Amniotic epithelial cell (primary cell): ENCODE results near the gene FERD3L.

Source experiments
- DNase-seq: peaks from one replicate; pipeline ENCODE4 v3.0.0-alpha.2; 2010; ENCODE audit warnings: low read depth

The FERD3L gene

GRCh38 chr7:19099924-19100323 is 45.3 kb downstream of the FERD3L start:
- DNase-seq = no peak

GRCh38 chr7:19099194-19099593 is 46.0 kb downstream of the FERD3L start:
- no peak for DNase-seq

- DNase-seq = no peak
Measured at GRCh38 chr7:19098510-19098909, 46.7 kb downstream of the FERD3L start.

GRCh38 chr7:19097165-19098055 is 47.8 kb downstream of the FERD3L start:
- DNase-seq = no peak

- DNase-seq = no peak
Measured at GRCh38 chr7:19095353-19095860, 49.8 kb downstream of the FERD3L start.
